Measurements from ENCODE around the gene UBR4. TPM values are rescaled to one million over a fixed set of nuclear protein-coding genes. Genes with fewer than 3 reads are reported as not detected.

Gene UBR4
- total RNA-seq, 1 donor from 2014 or later: 124 TPM

GRCh38 chr1:19073311-19074186 is 136.5 kb downstream of the UBR4 start:
- DNase-seq (ENCODE audit: low spot score): no peak

GRCh38 chr1:19072285-19072981 is 137.6 kb downstream of the UBR4 start:
- no peak for DNase-seq (ENCODE audit: low spot score)

- DNase-seq (ENCODE audit: low spot score): no peak
Measured at GRCh38 chr1:19071674-19072281, 138.3 kb downstream of the UBR4 start.

- no peak for DNase-seq (ENCODE audit: low spot score)
Measured at GRCh38 chr1:19070891-19071621, 139.0 kb downstream of the UBR4 start.

- DNase-seq (ENCODE audit: low spot score): no peak
Measured at GRCh38 chr1:19070197-19070651, 139.8 kb downstream of the UBR4 start.

- no peak for DNase-seq (ENCODE audit: low spot score)
Measured at GRCh38 chr1:19068639-19069276, 141.3 kb downstream of the UBR4 start.

GRCh38 chr1:19067912-19068638 is 142.0 kb downstream of the UBR4 start:
- DNase-seq (ENCODE audit: low spot score): no peak

- no peak for DNase-seq (ENCODE audit: low spot score)
Measured at GRCh38 chr1:19067182-19067911, 142.7 kb downstream of the UBR4 start.

- DNase-seq (ENCODE audit: low spot score): no peak
Measured at GRCh38 chr1:19066874-19067181, 143.2 kb downstream of the UBR4 start.

- no peak for DNase-seq (ENCODE audit: low spot score)
Measured at GRCh38 chr1:19066248-19066873, 143.7 kb downstream of the UBR4 start.

- no peak for DNase-seq (ENCODE audit: low spot score)
Measured at GRCh38 chr1:19065526-19066247, 144.4 kb downstream of the UBR4 start.

GRCh38 chr1:19064906-19065450 is 145.1 kb downstream of the UBR4 start:
- DNase-seq (ENCODE audit: low spot score): no peak

- DNase-seq (ENCODE audit: low spot score): no peak
Measured at GRCh38 chr1:19063122-19063521, 146.9 kb downstream of the UBR4 start.

GRCh38 chr1:19062258-19063029 is 147.6 kb downstream of the UBR4 start:
- DNase-seq (ENCODE audit: low spot score): no peak

- DNase-seq (ENCODE audit: low spot score): no peak
Measured at GRCh38 chr1:19061798-19062197, 148.3 kb downstream of the UBR4 start.

GRCh38 chr1:19061343-19061742 is 148.7 kb downstream of the UBR4 start:
- DNase-seq (ENCODE audit: low spot score): no peak

- DNase-seq (ENCODE audit: low spot score): no peak
Measured at GRCh38 chr1:19059773-19060172, 150.3 kb downstream of the UBR4 start.

GRCh38 chr1:19058476-19058797 is 151.6 kb downstream of the UBR4 start:
- no peak for DNase-seq (ENCODE audit: low spot score)

All from umbilical cord (tissue), 2 donors.